Stimulated activated CD4-positive, alpha-beta T cell treated with anti-CD3 and anti-CD28 coated beads, TNF-alpha, amount 100 ng/mL, for 4 hours (primary cell): ENCODE measurements around the gene PTPRN2.
"Not testable (repeated sequence)": the region's sequence is repeated elsewhere in the genome, so short reads cannot be mapped to it uniquely, and the experiment has no call there.

Experiments used
- DNase-seq, 3 experiments: peaks; one replicate each; pipeline ENCODE4 v3.0.0-alpha.2; 2020; ENCODE audit warnings: low read depth in 3 of 3

The PTPRN2 gene

GRCh38 chr7:158532093-158532627 lies 55.5 kb downstream of the PTPRN2 start:
- no peak for DNase-seq

GRCh38 chr7:158531661-158532060 lies 56.0 kb downstream of the PTPRN2 start:
- DNase-seq: no peak

GRCh38 chr7:158530800-158531609 lies 56.6 kb downstream of the PTPRN2 start:
- DNase-seq: no peak

GRCh38 chr7:158529181-158530096 lies 58.2 kb downstream of the PTPRN2 start:
- no peak for DNase-seq

- no peak for DNase-seq
These were observed 59.6 kb downstream of the PTPRN2 start for GRCh38 chr7:158527915-158528502.

- no peak for DNase-seq
These were observed 60.1 kb downstream of the PTPRN2 start for GRCh38 chr7:158527495-158527894.

- no peak for DNase-seq
These were observed 60.6 kb downstream of the PTPRN2 start for GRCh38 chr7:158527038-158527437.

- DNase-seq: no peak
These were observed 61.1 kb downstream of the PTPRN2 start for GRCh38 chr7:158526531-158526930.

GRCh38 chr7:158525648-158526484 lies 61.8 kb downstream of the PTPRN2 start:
- no peak for DNase-seq

- no peak for DNase-seq
These were observed 62.6 kb downstream of the PTPRN2 start for GRCh38 chr7:158524749-158525635.

- DNase-seq: not testable (repeated sequence)
These were observed 63.3 kb downstream of the PTPRN2 start for GRCh38 chr7:158524286-158524685.

- DNase-seq: not testable (repeated sequence)
These were observed 63.7 kb downstream of the PTPRN2 start for GRCh38 chr7:158523877-158524276.

GRCh38 chr7:158523165-158523856 lies 64.3 kb downstream of the PTPRN2 start:
- not testable (repeated sequence) for DNase-seq

- DNase-seq: not testable (repeated sequence)
These were observed 65.8 kb downstream of the PTPRN2 start for GRCh38 chr7:158521795-158522194.

GRCh38 chr7:158520825-158521224 lies 66.8 kb downstream of the PTPRN2 start:
- DNase-seq: no peak

GRCh38 chr7:158519633-158520174 lies 67.9 kb downstream of the PTPRN2 start:
- DNase-seq: no peak

- DNase-seq: no peak
These were observed 68.5 kb downstream of the PTPRN2 start for GRCh38 chr7:158518980-158519632.

GRCh38 chr7:158517571-158517970 lies 70.1 kb downstream of the PTPRN2 start:
- DNase-seq: no peak

GRCh38 chr7:158517072-158517471 lies 70.6 kb downstream of the PTPRN2 start:
- no peak for DNase-seq
